ENCODE measurements around the gene STAG1. TPM values are rescaled to one million over a fixed set of nuclear protein-coding genes. Genes with fewer than 3 reads are reported as not detected.
"Not testable (repeated sequence)": the region's sequence is repeated elsewhere in the genome, so short reads cannot be mapped to it uniquely, and the experiment has no call there.

STAG1 gene
- total RNA-seq, 2 donors from 2014 or later = 26.2 to 28.3 TPM

GRCh38 chr3:136752422-136753325, 496 bp upstream of the STAG1 start:
- WGBS, 2 donors = 0 to 2% methylated on average over 11 to 70 of the region's 73 CpGs
- Histone ChIP-seq H3K4me1 (peaks cover 36% of the 10 kb centered on the region), H3K9me3 (no peaks in the 10 kb centered on the region), H3K27ac (peak overlapping the region; percentile 94 to 99 (median 97)), H3K27me3 (no peaks in the 10 kb centered on the region), H3K4me3 (peak overlapping the region; percentile 23 to 46), H3K36me3 (replicated peaks in 1 of 2; ENCODE audit: insufficient read depth in 1 of 2, low read depth in 2 of 2) (no peaks in the 10 kb centered on the region)
- DNase-seq (peak; percentile 98 to 99 (median 99)), ATAC-seq (peak; percentile 90)
- TF ChIP-seq, protein P1, sequence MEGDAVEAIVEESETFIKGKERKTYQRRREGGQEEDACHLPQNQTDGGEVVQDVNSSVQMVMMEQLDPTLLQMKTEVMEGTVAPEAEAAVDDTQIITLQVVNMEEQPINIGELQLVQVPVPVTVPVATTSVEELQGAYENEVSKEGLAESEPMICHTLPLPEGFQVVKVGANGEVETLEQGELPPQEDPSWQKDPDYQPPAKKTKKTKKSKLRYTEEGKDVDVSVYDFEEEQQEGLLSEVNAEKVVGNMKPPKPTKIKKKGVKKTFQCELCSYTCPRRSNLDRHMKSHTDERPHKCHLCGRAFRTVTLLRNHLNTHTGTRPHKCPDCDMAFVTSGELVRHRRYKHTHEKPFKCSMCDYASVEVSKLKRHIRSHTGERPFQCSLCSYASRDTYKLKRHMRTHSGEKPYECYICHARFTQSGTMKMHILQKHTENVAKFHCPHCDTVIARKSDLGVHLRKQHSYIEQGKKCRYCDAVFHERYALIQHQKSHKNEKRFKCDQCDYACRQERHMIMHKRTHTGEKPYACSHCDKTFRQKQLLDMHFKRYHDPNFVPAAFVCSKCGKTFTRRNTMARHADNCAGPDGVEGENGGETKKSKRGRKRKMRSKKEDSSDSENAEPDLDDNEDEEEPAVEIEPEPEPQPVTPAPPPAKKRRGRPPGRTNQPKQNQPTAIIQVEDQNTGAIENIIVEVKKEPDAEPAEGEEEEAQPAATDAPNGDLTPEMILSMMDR (IDR thresholded peaks at IDR 0.05) = peak in 3 of 7 experiments; percentile 16 to 100 (median 97)
- TF ChIP-seq POLR2A (IDR thresholded peaks at IDR 0.05) = peak; percentile 92 to 97 (median 95)
- intact Hi-C loops (cut with DNase I) = no loop called here

DNA sequence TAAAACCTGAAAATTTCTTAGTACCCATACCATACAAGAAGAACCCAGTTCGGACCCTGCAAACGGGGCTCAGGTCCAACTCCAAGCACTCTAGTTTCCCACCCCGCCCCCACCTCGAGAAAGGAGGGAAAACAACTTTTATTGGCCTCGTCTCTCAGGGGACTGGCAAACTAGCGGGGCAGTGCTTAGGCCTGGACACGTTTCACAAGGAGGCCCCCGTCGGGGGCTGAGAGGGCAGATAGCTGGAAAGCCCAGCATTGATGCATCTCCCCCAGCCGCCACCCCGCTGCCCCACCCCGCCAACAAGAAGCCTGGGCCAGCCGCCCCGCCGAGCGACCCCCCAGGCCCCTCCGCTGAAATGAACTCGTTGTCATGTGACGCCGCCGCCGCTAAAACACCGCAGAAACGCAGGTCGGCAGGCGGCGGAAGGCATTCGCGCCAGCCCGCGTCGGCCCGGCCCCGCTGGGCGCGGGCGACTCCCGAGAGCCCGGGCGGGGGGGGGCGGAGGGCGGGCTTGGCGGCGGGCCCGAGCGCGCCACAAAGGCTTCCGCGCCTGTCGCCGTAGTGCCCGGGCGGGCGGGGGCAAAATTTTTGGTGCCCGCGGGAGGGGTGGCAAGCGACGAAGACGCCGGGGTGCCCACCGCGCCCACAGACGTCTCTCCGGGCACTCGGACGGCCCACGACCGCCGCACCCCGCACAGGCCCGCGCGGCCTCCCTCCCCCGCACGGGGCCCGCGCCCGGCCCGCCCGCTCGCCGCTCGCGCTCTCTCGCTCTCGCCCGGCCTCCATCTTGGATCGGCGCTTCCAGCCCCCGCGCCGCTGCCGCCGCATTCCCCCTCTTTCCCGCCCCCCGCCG, 634 bp downstream of the STAG1 start:
- TF ChIP-seq, protein P1 (IDR thresholded peaks at IDR 0.05) = peak in 1 of 7 experiments; percentile 4
- peak in 2 of 3 donors; percentile 48 to 50 for TF ChIP-seq POLR2A (IDR thresholded peaks at IDR 0.05)
- no peaks in the 10 kb centered on the region for H3K27me3 ChIP-seq
- no peaks in the 10 kb centered on the region for H3K9me3 ChIP-seq
- peak overlapping the region; percentile 43 to 46 for H3K4me3 ChIP-seq
- ATAC-seq (peak; percentile 59), DNase-seq (peak; percentile 74 to 83 (median 76))
- peak overlapping the region; percentile 94 to 99 (median 97) for H3K27ac ChIP-seq
- intact Hi-C loops (cut with DNase I) = no loop called here
- 0 to 1% methylated on average over 12 to 39 of the region's 97 CpGs for WGBS, 2 donors
- peaks cover 36% of the 10 kb centered on the region for H3K4me1 ChIP-seq
- no peaks in the 10 kb centered on the region for H3K36me3 ChIP-seq (replicated peaks in 1 of 2; ENCODE audit: insufficient read depth in 1 of 2, low read depth in 2 of 2)

GRCh38 chr3:136750897-136751315, 1.3 kb downstream of the STAG1 start:
- DNase-seq = no peak
- Histone ChIP-seq H3K27me3 (no peaks in the 10 kb centered on the region), H3K4me1 (peaks cover 36% of the 10 kb centered on the region), H3K27ac (peak overlapping the region; percentile 94 to 99 (median 97)), H3K36me3 (replicated peaks in 1 of 2; ENCODE audit: insufficient read depth in 1 of 2, low read depth in 2 of 2) (no peaks in the 10 kb centered on the region), H3K4me3 (peak overlapping the region in 1 of 2 donors; percentile 46), H3K9me3 (no peaks in the 10 kb centered on the region)
- no peak for TF ChIP-seq POLR2A (IDR thresholded peaks at IDR 0.05)
- TF ChIP-seq, protein P1 (IDR thresholded peaks at IDR 0.05) = no peak
- 0 to 1% methylated on average over 9 of the region's 9 CpGs for WGBS, 2 donors
- no peak for ATAC-seq
- intact Hi-C loops (cut with DNase I) = no loop called here

DNA sequence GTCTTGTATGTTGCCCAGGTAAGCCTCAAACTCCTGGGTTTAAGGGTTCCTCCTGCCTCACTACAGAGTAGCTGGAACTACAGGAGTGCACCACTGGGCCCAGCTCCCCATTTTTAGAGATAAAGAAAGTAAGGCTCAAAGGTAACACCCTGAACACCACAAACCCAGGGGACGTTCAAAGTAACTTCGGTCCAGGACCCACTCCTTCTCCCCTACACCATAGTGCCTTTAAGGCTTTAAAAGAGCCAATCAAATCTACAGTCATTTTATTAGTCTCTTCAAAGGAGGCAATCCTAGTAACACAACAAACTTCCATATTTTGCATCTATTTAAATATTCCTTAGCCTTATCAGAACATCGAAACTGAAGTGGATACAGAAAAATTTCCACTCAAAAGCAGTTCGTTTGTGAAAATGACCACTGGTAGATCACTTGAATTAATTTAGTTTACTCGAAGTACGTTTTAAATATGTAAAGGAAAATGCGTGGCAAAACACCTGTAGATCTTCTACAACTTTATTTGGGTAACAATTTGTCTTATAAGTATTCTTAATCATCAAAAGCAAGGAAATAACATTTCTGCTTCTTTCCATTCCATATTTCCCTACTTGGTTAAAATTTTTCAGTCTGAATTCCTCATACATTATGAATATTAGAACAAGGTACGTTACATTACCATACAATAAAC, 1.8 kb downstream of the STAG1 start:
- TF ChIP-seq, protein P1 (IDR thresholded peaks at IDR 0.05) = no peak
- TF ChIP-seq POLR2A (IDR thresholded peaks at IDR 0.05) = no peak
- ATAC-seq (no peak), DNase-seq (no peak)
- intact Hi-C loops (cut with DNase I) = no loop called here
- Histone ChIP-seq H3K36me3 (replicated peaks in 1 of 2; ENCODE audit: insufficient read depth in 1 of 2, low read depth in 2 of 2) (no peaks in the 10 kb centered on the region), H3K27me3 (no peaks in the 10 kb centered on the region), H3K27ac (peak overlapping the region; percentile 25 to 99 (median 96)), H3K4me3 (no peak overlapping the region), H3K4me1 (peaks cover 36% of the 10 kb centered on the region), H3K9me3 (no peaks in the 10 kb centered on the region)
- 2 to 4% methylated on average over 8 of the region's 8 CpGs for WGBS, 2 donors

DNA sequence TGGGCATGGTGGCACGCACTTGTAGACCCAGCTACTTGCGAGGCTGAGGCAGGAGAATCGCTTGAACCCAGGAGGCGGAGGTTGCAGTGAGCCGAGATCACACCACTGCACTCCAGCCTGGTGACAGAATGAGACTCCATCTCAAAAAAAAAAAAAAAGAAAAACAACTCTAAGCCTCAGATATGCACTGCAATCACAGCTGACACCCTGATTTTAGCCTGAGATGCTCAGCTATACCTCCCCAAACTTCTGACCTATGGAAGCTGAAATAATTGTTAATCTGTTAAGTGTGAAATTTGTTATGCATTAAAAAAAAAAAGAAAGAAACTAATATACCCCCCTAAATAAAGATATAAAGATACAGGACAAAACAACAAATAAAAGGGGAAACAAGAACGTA, 2.6 kb downstream of the STAG1 start:
- peak overlapping the region in 3 of 4 donors; percentile 26 to 99 (median 98) for H3K27ac ChIP-seq
- WGBS, 2 donors = 75 to 77% methylated on average over 6 of the region's 6 CpGs

More for the DNA sequence above, 2.6 kb downstream of the STAG1 start:
- peaks cover 36% of the 10 kb centered on the region for H3K4me1 ChIP-seq
- DNase-seq; intact Hi-C loops (cut with DNase I); ATAC-seq; H3K36me3 ChIP-seq (replicated peaks in 1 of 2; ENCODE audit: insufficient read depth in 1 of 2, low read depth in 2 of 2); H3K27me3 ChIP-seq; H3K4me3 ChIP-seq; H3K9me3 ChIP-seq: not testable (repeated sequence)

Data from body of pancreas (tissue), 4 donors.